Measurements from ENCODE around the gene THBS1. TPM values are rescaled to one million over a fixed set of nuclear protein-coding genes. Genes with fewer than 3 reads are reported as not detected.

THBS1 gene
- total and polyA plus RNA-seq, 4 donors: 35.3 to 544 (median 325) TPM

GRCh38 chr15:39587731-39588530 lies 7.1 kb downstream of the THBS1 start:
- no peaks in the 10 kb centered on the region for H3K27me3 ChIP-seq (ENCODE audit: control insufficient read depth in 3 of 3, insufficient read depth in 3 of 3, low read length in 2 of 3)
- DNase-seq (no peak), ATAC-seq (ENCODE audit: insufficient read depth, low FRiP score) (no peak)
- peaks cover 0 to 41% (median 32%) of the 10 kb centered on the region in 5 donors for H3K4me1 ChIP-seq (ENCODE audit: control insufficient read depth in 5 of 5, insufficient read depth in 5 of 5, low read length in 5 of 5)
- H3K4me3 ChIP-seq: no peak overlapping the region
- no peak for TF ChIP-seq CTCF (IDR thresholded peaks at IDR 0.05; ENCODE audit: control extremely low read depth, extremely low read depth)
- no peak overlapping the region for H3K27ac ChIP-seq (ENCODE audit: low read depth in 1 of 2, low read length in 1 of 2)
- H3K36me3 ChIP-seq (ENCODE audit: control insufficient read depth in 4 of 4, insufficient read depth in 4 of 4, low read length in 4 of 4): peaks cover 38 to 95% (median 71%) of the 10 kb centered on the region in 4 donors
- H3K9ac ChIP-seq (ENCODE audit: insufficient read depth in 1 of 2, low read length in 2 of 2): no peak overlapping the region
- H3K9me3 ChIP-seq (ENCODE audit: control insufficient read depth in 4 of 4, insufficient read depth in 3 of 4, low read length in 3 of 4): no peaks in the 10 kb centered on the region
- 78 to 82% methylated on average over 13 of the region's 13 CpGs for WGBS, 2 donors

GRCh38 chr15:39588531-39589192 lies 7.8 kb downstream of the THBS1 start:
- ATAC-seq (ENCODE audit: insufficient read depth, low FRiP score): no peak
- peaks cover 44 to 97% (median 74%) of the 10 kb centered on the region in 4 donors for H3K36me3 ChIP-seq (ENCODE audit: control insufficient read depth in 4 of 4, insufficient read depth in 4 of 4, low read length in 4 of 4)
- H3K27ac ChIP-seq (ENCODE audit: low read depth in 1 of 2, low read length in 1 of 2): no peak overlapping the region
- H3K9me3 ChIP-seq (ENCODE audit: control insufficient read depth in 4 of 4, insufficient read depth in 3 of 4, low read length in 3 of 4): no peaks in the 10 kb centered on the region
- no peak overlapping the region for H3K4me3 ChIP-seq
- DNase-seq: no peak
- H3K4me1 ChIP-seq (ENCODE audit: control insufficient read depth in 5 of 5, insufficient read depth in 5 of 5, low read length in 5 of 5): peaks cover 0 to 37% (median 27%) of the 10 kb centered on the region in 5 donors
- WGBS, 2 donors: 92% methylated on average over 13 of the region's 13 CpGs
- TF ChIP-seq CTCF (IDR thresholded peaks at IDR 0.05; ENCODE audit: control extremely low read depth, extremely low read depth): no peak
- no peak overlapping the region for H3K9ac ChIP-seq (ENCODE audit: insufficient read depth in 1 of 2, low read length in 2 of 2)
- H3K27me3 ChIP-seq (ENCODE audit: control insufficient read depth in 3 of 3, insufficient read depth in 3 of 3, low read length in 2 of 3): no peaks in the 10 kb centered on the region

GRCh38 chr15:39589193-39589814 lies 8.4 kb downstream of the THBS1 start:
- H3K4me3 ChIP-seq: no peak overlapping the region

More at GRCh38 chr15:39589193-39589814, 8.4 kb downstream of the THBS1 start:
- Histone ChIP-seq H3K27ac (ENCODE audit: low read depth in 1 of 2, low read length in 1 of 2) (no peak overlapping the region), H3K9me3 (ENCODE audit: control insufficient read depth in 4 of 4, insufficient read depth in 3 of 4, low read length in 3 of 4) (no peaks in the 10 kb centered on the region), H3K4me1 (ENCODE audit: control insufficient read depth in 5 of 5, insufficient read depth in 5 of 5, low read length in 5 of 5) (peaks cover 0 to 31% (median 22%) of the 10 kb centered on the region in 5 donors), H3K27me3 (ENCODE audit: control insufficient read depth in 3 of 3, insufficient read depth in 3 of 3, low read length in 2 of 3) (no peaks in the 10 kb centered on the region), H3K36me3 (ENCODE audit: control insufficient read depth in 4 of 4, insufficient read depth in 4 of 4, low read length in 4 of 4) (peaks cover 43 to 97% (median 74%) of the 10 kb centered on the region in 4 donors), H3K9ac (ENCODE audit: insufficient read depth in 1 of 2, low read length in 2 of 2) (no peak overlapping the region)
- WGBS, 2 donors: 92 to 98% methylated on average over 14 of the region's 14 CpGs
- no peak for TF ChIP-seq CTCF (IDR thresholded peaks at IDR 0.05; ENCODE audit: control extremely low read depth, extremely low read depth)
- ATAC-seq (ENCODE audit: insufficient read depth, low FRiP score): no peak
- no peak for DNase-seq

Measured in lung (tissue), 12 donors.